ENCODE results near the gene PLOD3. TPM values are rescaled to one million over a fixed set of nuclear protein-coding genes. Genes with fewer than 3 reads are reported as not detected.

The PLOD3 gene
- total and polyA plus RNA-seq, 9 of the 15 experiments (the other 6 are each of a cell fraction or from before 2014, with no cell fraction given): 2.8 to 101 (median 30.9) TPM

- WGBS (ENCODE audit: insufficient coverage, low coverage, missing lambda C conversion rate): 5% methylated on average over 52 of the region's 75 CpGs
- DNase-seq (ENCODE audit: extremely low read depth in 1 of 4, low spot score in 3 of 4) (peak in 3 of 4 experiments; percentile 33 to 65 (median 43)), ATAC-seq (peak; percentile 46), FAIRE-seq (no peak)
- peak overlapping the region in 1 of 2 experiments; percentile 90; a peak in 2 of 4 replicates for H3K9ac ChIP-seq (ENCODE audit: insufficient read depth in 1 of 2, low read depth in 2 of 2, low read length in 2 of 2)
- no peaks in the 10 kb centered on the region for H3K9me3 ChIP-seq (replicated peaks; ENCODE audit: control insufficient read depth, insufficient read depth, low read depth, low read length)
- peaks cover 13% of the 10 kb centered on the region for H4K20me1 ChIP-seq (replicated peaks; ENCODE audit: control insufficient read depth, insufficient read depth, low read length)
- POLR2A ChIA-PET: interaction anchor here (0.6 to 0.7 kb wide), 2 partner anchors 13 to 629 kb away, joined by 3 read pairs; no protein-coding TSS in a partner anchor
- peak overlapping the region; percentile 35; the same call in 1 of the 2 replicates for H3K4me3 ChIP-seq
- peak overlapping the region; percentile 71 for H3K4me2 ChIP-seq (ENCODE audit: insufficient read depth, low read length)
- no peaks in the 10 kb centered on the region for H3K79me2 ChIP-seq (ENCODE audit: control insufficient read depth, insufficient read depth, low read length)
- no peak overlapping the region for H2AFZ ChIP-seq (ENCODE audit: low read depth, low read length)
- peaks cover 5 to 15% of the 10 kb centered on the region in 2 experiments; a peak in 2 of 5 replicates for H3K27me3 ChIP-seq (ENCODE audit: control insufficient read depth in 2 of 2, insufficient read depth in 2 of 2, low read length in 2 of 2)
- peaks cover 28 to 61% of the 10 kb centered on the region in 2 experiments for H3K4me1 ChIP-seq (replicated peaks in 1 of 2; ENCODE audit: control insufficient read depth in 2 of 2, insufficient read depth in 2 of 2, low read length in 2 of 2)
- BruUV-seq (replicated peaks): no TSS peak
- H3K27ac ChIP-seq (ENCODE audit: extremely low read depth, low read depth, low read length): no peak overlapping the region
- intact Hi-C loops (cut with micrococcal nuclease) (no loop called here), in situ Hi-C loops (cut with MboI) (no loop called here)
- peaks cover 3% of the 10 kb centered on the region for H3K9me1 ChIP-seq (ENCODE audit: control insufficient read depth, insufficient read depth, low read length)
- CTCF ChIA-PET (ENCODE audit: low intra/inter-chr PET ratio): no interaction called here
- peaks cover 15% of the 10 kb centered on the region; the same call in 1 of the 3 replicates for H3K36me3 ChIP-seq (ENCODE audit: control insufficient read depth, insufficient read depth, low read length)
- TF ChIP-seq SAP30 (IDR thresholded peaks at IDR 0.05; ENCODE audit: borderline replicate concordance, insufficient read depth, low read depth, low read length, poor library complexity, severe bottlenecking) (peak; percentile 59), ZBTB34 (CRISPR knock-in tag; IDR thresholded peaks at IDR 0.05) (no peak), UBTF (IDR thresholded peaks at IDR 0.05; ENCODE audit: borderline replicate concordance in 1 of 2, low read depth in 2 of 2, low read length in 2 of 2) (peak in 1 of 2 experiments; percentile 77; a peak in 1 of 4 replicates), SMAD4 (CRISPR knock-in tag; conservative IDR thresholded peaks at IDR 0.05) (no peak), XRCC5 (IDR thresholded peaks at IDR 0.05; ENCODE audit: low read depth, low read length) (peak; percentile 22; the same call in 1 of the 2 replicates), MBD2 (IDR thresholded peaks at IDR 0.05; ENCODE audit: borderline replicate concordance, low read depth) (no peak), MNT (conservative IDR thresholded peaks at IDR 0.05) (peak in 1 of 2 experiments; percentile 51; a peak in 1 of 4 replicates), FOSL1 (tag; conservative IDR thresholded peaks at IDR 0.05) (no peak), ARID1B (IDR thresholded peaks at IDR 0.05) (no peak), TFAP4 (CRISPR knock-in tag; IDR thresholded peaks at IDR 0.05; ENCODE audit: borderline replicate concordance) (peak; percentile 73; the same call in 1 of the 2 replicates), SMAD3 (CRISPR knock-in tag; conservative IDR thresholded peaks at IDR 0.05) (no peak), RBFOX2 (IDR thresholded peaks at IDR 0.05; ENCODE audit: low read depth, low read length) (peak; percentile 52; the same call in 1 of the 2 replicates), RBM34 (IDR thresholded peaks at IDR 0.05; ENCODE audit: borderline replicate concordance, insufficient read depth, low read length) (no peak)
Observed at GRCh38 chr7:101164071-101164840, 53.1 kb downstream of the PLOD3 start.

Data from K562 (cell line).